Mammary epithelial cell (primary cell): Measurements from ENCODE around the gene MRPL44.

Experiments used
- EZH2 ChIP-seq: IDR thresholded peaks from 2 replicates; pipeline ENCODE4 v1.6.1; 2012; ENCODE audit warnings: low read length, inconsistent platforms, borderline replicate concordance
- TF ChIP-seq, protein P1 (sequence below), 2 donors: IDR thresholded peaks in 1 of 2; conservative IDR thresholded peaks in 1 of 2; 2 replicates each; pipeline ENCODE4 v1.5.1; 2011 to 2012; ENCODE audit warnings: inconsistent platforms in 2 of 2, low read length in 2 of 2, mild to moderate bottlenecking in 2 of 2, control low read depth in 1 of 2, low read depth in 1 of 2; ENCODE audit not compliant: insufficient read depth in 1 of 2; ENCODE audit errors: extremely low read depth in 1 of 2

DNA sequence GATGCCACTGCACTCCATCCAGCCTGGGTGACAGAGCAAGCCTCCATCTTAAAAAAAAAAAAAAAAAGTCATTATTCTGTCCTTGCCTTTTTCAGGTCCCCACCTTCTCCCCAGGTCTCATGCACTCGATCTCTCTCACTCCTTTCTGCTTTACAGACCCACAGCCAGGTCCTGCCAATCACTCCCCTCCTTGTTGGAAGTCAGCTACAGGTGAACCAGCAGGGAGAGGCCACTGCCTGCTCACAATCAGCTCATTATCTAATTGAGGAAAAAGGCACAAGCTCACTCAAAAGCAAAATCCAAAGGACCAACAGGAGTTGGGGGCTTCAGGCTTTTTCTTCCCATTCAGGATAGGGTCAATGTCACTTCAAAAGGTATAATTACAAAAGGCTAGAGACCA lies 14.1 kb upstream of the MRPL44 start:
- no peak for TF ChIP-seq EZH2
- TF ChIP-seq, protein P1, sequence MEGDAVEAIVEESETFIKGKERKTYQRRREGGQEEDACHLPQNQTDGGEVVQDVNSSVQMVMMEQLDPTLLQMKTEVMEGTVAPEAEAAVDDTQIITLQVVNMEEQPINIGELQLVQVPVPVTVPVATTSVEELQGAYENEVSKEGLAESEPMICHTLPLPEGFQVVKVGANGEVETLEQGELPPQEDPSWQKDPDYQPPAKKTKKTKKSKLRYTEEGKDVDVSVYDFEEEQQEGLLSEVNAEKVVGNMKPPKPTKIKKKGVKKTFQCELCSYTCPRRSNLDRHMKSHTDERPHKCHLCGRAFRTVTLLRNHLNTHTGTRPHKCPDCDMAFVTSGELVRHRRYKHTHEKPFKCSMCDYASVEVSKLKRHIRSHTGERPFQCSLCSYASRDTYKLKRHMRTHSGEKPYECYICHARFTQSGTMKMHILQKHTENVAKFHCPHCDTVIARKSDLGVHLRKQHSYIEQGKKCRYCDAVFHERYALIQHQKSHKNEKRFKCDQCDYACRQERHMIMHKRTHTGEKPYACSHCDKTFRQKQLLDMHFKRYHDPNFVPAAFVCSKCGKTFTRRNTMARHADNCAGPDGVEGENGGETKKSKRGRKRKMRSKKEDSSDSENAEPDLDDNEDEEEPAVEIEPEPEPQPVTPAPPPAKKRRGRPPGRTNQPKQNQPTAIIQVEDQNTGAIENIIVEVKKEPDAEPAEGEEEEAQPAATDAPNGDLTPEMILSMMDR (conservative IDR thresholded peaks at IDR 0.05 in 1 of 2, IDR thresholded peaks at IDR 0.05 in 1 of 2; ENCODE audit: extremely low read depth in 1 of 2, insufficient read depth in 1 of 2, low read depth in 1 of 2, low read length in 2 of 2): no peak
